OCI-LY7 (cell line): ENCODE data around the gene AEN. TPM values are rescaled to one million over a fixed set of nuclear protein-coding genes. Genes with fewer than 3 reads are reported as not detected.

Experiments used
- BruUV-seq: library from RNA; stranded (reverse); fragments of 400-500 nt; replicated peaks from 2 replicates; lab custom pipeline; 2021; lab: Mats Ljungman, UMichigan
- CTCF ChIA-PET: fragments of 300-600 bp; sonication (Branson Sonifier 250); formaldehyde crosslinking; loops from one replicate; lab custom pipeline; 2022; ENCODE audit warnings: antibody characterized with exemption; ENCODE audit not compliant: unreplicated experiment; lab: Charles Lee
- POLR2A ChIA-PET: fragments of 300-600 bp; sonication (Branson Sonifier 250); formaldehyde crosslinking; loops from one replicate; lab custom pipeline; 2022; ENCODE audit warnings: antibody characterized with exemption; lab: Charles Lee
- DNase-seq: peaks from one replicate; pipeline ENCODE4 v3.0.0-alpha.2; 2015; ENCODE audit warnings: low spot score
- H2AFZ ChIP-seq: fragments of 200-600 bp; sonication (generic), shearing (Covaris generic); 2 replicates; pipeline ENCODE4 v1.6.1; 2014; ENCODE audit warnings: mild to moderate bottlenecking, antibody characterized with exemption, low read length, moderate library complexity
- H3K27ac ChIP-seq: fragments of 200-600 bp; sonication (generic); 2 replicates; pipeline ENCODE4 v1.5.1; 2014; ENCODE audit warnings: mixed run types, low read depth, mild to moderate bottlenecking, moderate library complexity, low read length, inconsistent platforms; ENCODE audit not compliant: poor library complexity, severe bottlenecking
- H3K36me3 ChIP-seq: fragments of 200-600 bp; sonication (generic); 2 replicates; pipeline ENCODE4 v1.6.1; 2014; ENCODE audit warnings: mild to moderate bottlenecking, antibody characterized with exemption, low read length, moderate library complexity, mixed read lengths; ENCODE audit not compliant: insufficient read depth
- H3K4me1 ChIP-seq: fragments of 200-600 bp; sonication (generic); 2 replicates; pipeline ENCODE4 v1.5.1; 2014; ENCODE audit warnings: mild to moderate bottlenecking, low read length; ENCODE audit not compliant: insufficient read depth, poor library complexity, severe bottlenecking
- H3K4me2 ChIP-seq: fragments of 200-600 bp; sonication (generic); 2 replicates; pipeline ENCODE4 v1.6.1; 2014; ENCODE audit warnings: mild to moderate bottlenecking, low read length
- H3K4me3 ChIP-seq: fragments of 200-600 bp; sonication (generic); 2 replicates; pipeline ENCODE4 v1.5.1; 2014; ENCODE audit warnings: mild to moderate bottlenecking, low read depth, low read length; ENCODE audit not compliant: poor library complexity, severe bottlenecking
- H3K79me2 ChIP-seq: fragments of 200-600 bp; sonication (generic); 2 replicates; pipeline ENCODE4 v1.6.1; 2016; ENCODE audit warnings: low read depth, mild to moderate bottlenecking, low read length, moderate library complexity, mixed read lengths; ENCODE audit not compliant: insufficient read depth
- H3K9me2 ChIP-seq: fragments of 200-600 bp; sonication (generic); 2 replicates; pipeline ENCODE4 v1.6.1; 2016; ENCODE audit warnings: mild to moderate bottlenecking, low read length, mixed read lengths; ENCODE audit not compliant: insufficient read depth
- H3K9me3 ChIP-seq: fragments of 200-600 bp; sonication (generic); 2 replicates; pipeline ENCODE4 v1.6.1; 2014; ENCODE audit warnings: mild to moderate bottlenecking, mixed run types, low read length, mixed read lengths
- H4K20me1 ChIP-seq: fragments of 200-600 bp; sonication (generic); 2 replicates; pipeline ENCODE4 v1.6.1; 2014; ENCODE audit warnings: mild to moderate bottlenecking, antibody characterized with exemption, low read length, moderate library complexity, mixed read lengths; ENCODE audit not compliant: insufficient read depth
- CTCF ChIP-seq: fragments of 200-600 bp; sonication (generic); conservative IDR thresholded peaks from 2 replicates; pipeline ENCODE4 v1.5.1; 2014; ENCODE audit warnings: mild to moderate bottlenecking, antibody characterized with exemption, low read length, moderate library complexity, mixed read lengths
- EZH2phosphoT487 ChIP-seq: fragments of 200-600 bp; sonication (generic); IDR thresholded peaks from 2 replicates; pipeline ENCODE4 v1.6.1; 2018; ENCODE audit warnings: low read depth, borderline replicate concordance, mild to moderate bottlenecking, mixed run types, antibody characterized with exemption, low read length, moderate library complexity, mixed read lengths
- intact Hi-C: fragments of 100-400 bp; cut with micrococcal nuclease; formaldehyde crosslinking; loops from one replicate; pipeline ENCODE4 v1.10.0; 2022; ENCODE audit not compliant: unreplicated experiment
- total RNA-seq, 2 experiments: library from RNA; depleted of rRNA in 1 of 2; stranded (reverse); fragments of >200 nt in 1 of 2; shearing (Covaris generic) in 1 of 2; gene quantifications; 2 replicates each; pipeline ENCODE4 v1.2.3, GENCODE V29; 2014 to 2022

The AEN gene
- total RNA-seq, 2 experiments from 2014 or later, result 43.1 to 66.6 TPM

- H3K79me2 ChIP-seq, result no peaks in the 10 kb centered on the region
- no peaks in the 10 kb centered on the region for H3K4me1 ChIP-seq
- no peaks in the 10 kb centered on the region for H3K36me3 ChIP-seq
- POLR2A ChIA-PET, result no interaction called here
- H3K4me3 ChIP-seq, result no peak overlapping the region
- H3K27ac ChIP-seq, result no peak overlapping the region
- TF ChIP-seq CTCF (no peak), EZH2phosphoT487 (no peak)
- no peaks in the 10 kb centered on the region for H4K20me1 ChIP-seq
- CTCF ChIA-PET, result no interaction called here
- no peak overlapping the region for H2AFZ ChIP-seq
- no peak overlapping the region for H3K4me2 ChIP-seq
- DNase-seq, result no peak
- no peaks in the 10 kb centered on the region for H3K9me3 ChIP-seq
- intact Hi-C loops, result no loop called here
- no TSS peak for BruUV-seq
- no peaks in the 10 kb centered on the region for H3K9me2 ChIP-seq
Measured at GRCh38 chr15:88580532-88580931, 40.6 kb upstream of the AEN start.

- Histone ChIP-seq H3K36me3 (no peaks in the 10 kb centered on the region), H3K9me3 (no peaks in the 10 kb centered on the region), H3K4me3 (no peak overlapping the region), H4K20me1 (no peaks in the 10 kb centered on the region), H2AFZ (no peak overlapping the region), H3K27ac (no peak overlapping the region), H3K4me2 (no peak overlapping the region), H3K79me2 (no peaks in the 10 kb centered on the region), H3K9me2 (no peaks in the 10 kb centered on the region), H3K4me1 (no peaks in the 10 kb centered on the region)
- POLR2A ChIA-PET, result no interaction called here
- TF ChIP-seq CTCF (no peak), EZH2phosphoT487 (no peak)
- DNase-seq, result no peak
- CTCF ChIA-PET, result interaction anchor here (0.5 kb wide), 1 partner anchor 113 kb away, joined by 4 read pairs; no protein-coding TSS in a partner anchor
- intact Hi-C loops, result no loop called here
- BruUV-seq, result no TSS peak
Measured at GRCh38 chr15:88586401-88587162, 34.6 kb upstream of the AEN start.

GRCh38 chr15:88590759-88591158 lies 30.4 kb upstream of the AEN start:
- Histone ChIP-seq H3K79me2 (no peaks in the 10 kb centered on the region), H3K9me3 (no peaks in the 10 kb centered on the region), H3K36me3 (no peaks in the 10 kb centered on the region), H3K27ac (no peak overlapping the region), H3K4me1 (no peaks in the 10 kb centered on the region), H4K20me1 (no peaks in the 10 kb centered on the region), H3K9me2 (no peaks in the 10 kb centered on the region), H3K4me2 (no peak overlapping the region), H3K4me3 (no peak overlapping the region), H2AFZ (no peak overlapping the region)
- CTCF ChIA-PET, result no interaction called here
- DNase-seq, result no peak
- intact Hi-C loops, result no loop called here
- BruUV-seq, result no TSS peak
- POLR2A ChIA-PET, result no interaction called here
- TF ChIP-seq EZH2phosphoT487 (no peak), CTCF (no peak)
